SK-N-MC (cell line): ENCODE measurements around the gene CFLAR.
A peak's percentile ranks its signal among the peaks of the same experiment; 100 is the strongest.

Source experiments
- DNase-seq: peaks from one replicate; pipeline ENCODE4 v3.0.0-alpha.2; 2011; ENCODE audit warnings: low read depth, low spot score
- H3K27ac ChIP-seq: fragments of 200-600 bp; sonication (generic); 2 replicates; pipeline ENCODE4 v1.5.1; 2016; ENCODE audit warnings: mixed run types
- H3K36me3 ChIP-seq: fragments of 200-600 bp; sonication (generic); 2 replicates; pipeline ENCODE4 v1.6.1; 2017; ENCODE audit warnings: antibody characterized with exemption, low read length, mixed read lengths; ENCODE audit not compliant: insufficient read depth
- H3K4me3 ChIP-seq: fragments of 200-600 bp; sonication (generic); 2 replicates; pipeline ENCODE4 v1.5.1; 2016
- H3K9ac ChIP-seq: fragments of 200-600 bp; sonication (generic); 2 replicates; pipeline ENCODE4 v1.8.0; 2017; ENCODE audit warnings: mixed run types, mixed read lengths; ENCODE audit not compliant: insufficient read length
- H3K9me3 ChIP-seq: fragments of 200-600 bp; sonication (generic); 2 replicates; pipeline ENCODE4 v1.6.1; 2017; ENCODE audit warnings: low read depth, mild to moderate bottlenecking, antibody characterized with exemption, low read length, moderate library complexity, mixed read lengths
- EZH2 ChIP-seq: fragments of 200-600 bp; sonication (generic); IDR thresholded peaks from one replicate; pipeline ENCODE4 v1.6.1; 2017; ENCODE audit warnings: antibody characterized with exemption
- FOXP2 ChIP-seq: optimal IDR thresholded peaks from 2 replicates; pipeline ENCODE3; 2011; ENCODE audit warnings: mild to moderate bottlenecking, moderate library complexity; ENCODE audit not compliant: insufficient read depth; ENCODE audit errors: extremely low read length, control extremely low read depth
- POLR2AphosphoS5 ChIP-seq: IDR thresholded peaks from 2 replicates; pipeline ENCODE4 v1.6.1; 2012; ENCODE audit warnings: mild to moderate bottlenecking, low read depth, low read length, borderline replicate concordance

Gene CFLAR

DNA sequence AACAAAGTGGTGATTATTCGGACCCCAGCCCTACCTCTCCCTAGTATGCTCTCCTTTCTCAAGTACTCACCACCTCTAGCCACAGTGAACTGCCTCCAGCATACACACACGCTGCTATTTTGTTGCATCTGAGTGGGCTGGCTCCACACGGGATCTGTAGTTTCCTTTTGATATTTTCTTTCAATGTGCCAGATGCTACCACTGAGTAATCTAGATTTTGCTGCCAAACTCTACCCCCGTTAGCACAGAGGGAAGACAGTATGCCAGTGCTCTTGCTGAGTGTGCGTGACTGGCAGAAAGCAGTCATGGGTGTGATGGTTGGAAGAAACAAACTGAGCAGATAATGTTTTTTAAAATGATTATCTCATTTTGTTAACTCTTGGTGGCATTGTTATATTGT lies 11.6 kb downstream of the CFLAR start:
- no peak overlapping the region for H3K9ac ChIP-seq
- H3K36me3 ChIP-seq, result no peaks in the 10 kb centered on the region; the same call in none of the 2 replicates
- no peak for DNase-seq
- peak overlapping the region; percentile 37 for H3K4me3 ChIP-seq
- H3K9me3 ChIP-seq, result no peaks in the 10 kb centered on the region
- no peak for TF ChIP-seq POLR2AphosphoS5
- TF ChIP-seq EZH2, result no peak
- H3K27ac ChIP-seq, result peak overlapping the region; percentile 60

DNA sequence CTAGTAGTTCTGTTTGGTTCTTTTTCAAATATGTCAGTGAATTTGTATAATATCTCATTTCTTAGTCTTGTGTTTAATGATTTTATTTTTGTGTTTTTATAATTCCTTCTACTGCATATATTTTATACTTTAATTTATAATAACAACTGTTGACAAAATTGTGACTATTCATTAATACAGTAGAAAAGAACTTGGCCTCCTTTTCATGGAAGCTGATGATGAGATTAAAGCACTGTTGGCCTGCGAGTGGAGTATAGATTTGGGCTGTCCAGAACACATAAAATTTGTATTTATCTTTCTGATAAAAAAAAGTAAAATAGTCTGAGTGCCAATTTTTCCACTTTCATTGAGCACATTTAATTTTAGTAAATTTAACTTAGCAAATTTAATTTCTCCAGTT lies 12.1 kb downstream of the CFLAR start:
- no peak for DNase-seq
- H3K9ac ChIP-seq, result no peak overlapping the region
- TF ChIP-seq POLR2AphosphoS5 (no peak), FOXP2 (no peak), EZH2 (no peak)
- no peaks in the 10 kb centered on the region for H3K9me3 ChIP-seq
- peaks cover 2% of the 10 kb centered on the region; the same call in 1 of the 2 replicates for H3K36me3 ChIP-seq
- H3K4me3 ChIP-seq, result no peak overlapping the region; the same call in 1 of the 2 replicates
- peak overlapping the region; percentile 60; the same call in 1 of the 2 replicates for H3K27ac ChIP-seq

DNA sequence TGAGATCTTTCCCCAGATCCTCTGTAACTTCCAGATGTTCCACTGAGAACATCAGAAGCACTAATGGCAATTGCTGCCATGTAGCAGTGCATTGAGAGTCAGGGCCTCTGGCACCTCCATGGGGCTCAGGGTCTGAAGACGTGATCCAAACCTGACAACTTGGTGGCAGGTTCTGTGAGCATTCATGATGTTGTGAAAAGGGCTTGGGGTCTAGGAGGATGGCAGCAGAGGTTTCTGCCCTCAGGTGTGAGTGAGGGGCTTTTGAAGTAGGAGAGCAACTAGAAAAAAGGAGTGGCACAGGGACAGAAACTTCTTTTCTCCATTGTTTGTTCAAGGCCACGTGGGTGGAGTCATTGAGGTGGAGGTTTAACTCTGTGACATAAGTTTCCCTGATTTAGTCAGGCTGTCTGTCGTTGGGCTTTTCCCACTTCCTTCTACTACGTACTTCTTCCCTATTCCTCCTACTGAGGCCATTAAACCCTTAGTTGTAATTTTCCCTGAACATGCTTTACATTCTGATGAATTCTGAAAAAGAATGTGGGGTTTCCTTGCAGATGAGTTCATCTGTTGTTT lies 13.1 kb downstream of the CFLAR start:
- TF ChIP-seq POLR2AphosphoS5 (no peak), EZH2 (no peak), FOXP2 (no peak)
- peak overlapping the region; percentile 6; the same call in 1 of the 2 replicates for H3K4me3 ChIP-seq
- peak overlapping the region; percentile 56 for H3K27ac ChIP-seq
- no peaks in the 10 kb centered on the region for H3K9me3 ChIP-seq
- no peak for DNase-seq
- no peak overlapping the region for H3K9ac ChIP-seq
- peaks cover 5% of the 10 kb centered on the region for H3K36me3 ChIP-seq

DNA sequence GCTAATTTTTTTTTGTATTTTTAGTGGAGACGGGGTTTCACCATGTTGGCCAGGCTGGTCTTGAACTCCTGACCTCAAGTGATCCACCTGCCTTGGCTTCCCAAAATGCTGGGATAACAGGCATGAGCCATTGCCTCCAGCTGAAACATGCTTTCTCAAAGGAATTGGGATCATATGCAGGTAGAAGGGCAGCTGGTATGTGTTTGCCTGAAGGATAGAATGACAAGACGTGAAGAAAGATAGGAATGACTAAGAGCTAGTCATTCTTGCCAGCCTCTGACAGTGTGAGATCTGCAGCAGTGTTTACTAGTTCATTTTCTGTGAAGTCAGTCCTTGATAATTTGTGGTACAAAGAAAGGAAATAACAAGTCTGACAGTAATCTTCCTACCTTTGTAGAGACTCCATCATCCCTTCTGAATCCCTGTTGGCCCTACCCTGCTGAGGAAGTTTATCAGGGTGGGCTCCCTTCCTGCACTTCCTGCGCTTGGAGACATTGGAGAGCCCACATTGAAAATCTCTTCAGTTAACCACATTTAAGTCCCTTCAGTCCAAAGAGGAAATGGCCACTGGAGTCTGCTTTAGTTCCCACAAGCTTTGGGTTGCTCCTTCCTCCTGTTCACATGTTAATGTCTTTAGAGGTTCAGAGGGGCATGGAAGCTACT lies 14.7 kb downstream of the CFLAR start:
- H3K27ac ChIP-seq, result no peak overlapping the region
- DNase-seq, result no peak
- H3K4me3 ChIP-seq, result no peak overlapping the region
- no peaks in the 10 kb centered on the region for H3K9me3 ChIP-seq
- H3K36me3 ChIP-seq, result peaks cover 5% of the 10 kb centered on the region
- TF ChIP-seq FOXP2, result no peak
- TF ChIP-seq POLR2AphosphoS5, result no peak
- TF ChIP-seq EZH2, result no peak
- H3K9ac ChIP-seq, result no peak overlapping the region

DNA sequence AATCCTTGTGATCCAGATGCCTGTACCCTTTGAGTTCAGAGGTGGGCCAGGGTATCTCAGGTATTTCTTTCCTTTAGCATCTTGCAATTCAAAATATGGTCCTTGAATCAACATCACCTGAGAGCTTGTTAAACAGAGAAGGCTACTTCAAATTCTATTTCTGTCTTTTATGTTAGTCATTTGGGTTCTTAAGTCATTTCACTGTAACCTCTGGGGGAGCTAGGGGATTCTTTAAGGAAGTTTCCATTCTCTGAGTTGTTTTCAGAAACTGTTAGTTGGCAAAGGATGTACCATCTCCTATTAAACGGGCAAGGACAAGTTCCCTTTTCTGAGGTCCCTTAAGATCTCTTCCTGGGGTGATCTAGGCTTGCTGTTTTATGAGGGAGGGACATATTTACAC lies 16.6 kb downstream of the CFLAR start:
- no peak for TF ChIP-seq FOXP2
- TF ChIP-seq POLR2AphosphoS5, result no peak
- TF ChIP-seq EZH2, result no peak

DNA sequence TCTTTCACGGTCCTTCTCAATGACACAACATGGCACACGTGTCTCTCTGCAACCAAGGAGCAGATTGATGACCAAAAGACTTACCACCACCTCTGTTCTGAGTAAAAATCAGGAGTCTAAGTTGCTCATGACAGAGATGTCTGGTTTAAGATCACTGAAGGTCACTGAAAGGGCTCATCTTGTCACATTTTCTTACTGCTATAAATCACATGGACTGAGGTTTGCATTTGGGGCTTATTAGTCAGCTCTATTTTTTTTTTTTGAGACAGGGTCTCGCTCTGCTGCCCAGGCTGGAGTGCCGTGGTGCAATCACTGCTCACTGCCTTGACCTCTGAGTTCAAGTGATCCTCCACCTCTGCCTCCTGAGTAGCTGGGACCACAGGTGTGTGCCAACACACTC lies 19.4 kb downstream of the CFLAR start:
- Histone ChIP-seq H3K27ac (no peak overlapping the region), H3K4me3 (no peak overlapping the region), H3K36me3 (peaks cover 29% of the 10 kb centered on the region), H3K9ac (no peak overlapping the region), H3K9me3 (no peaks in the 10 kb centered on the region)
- DNase-seq, result no peak
- TF ChIP-seq FOXP2 (no peak), POLR2AphosphoS5 (no peak), EZH2 (no peak)

More for the DNA sequence above, 16.6 kb downstream of the CFLAR start:
- no peak overlapping the region for H3K9ac ChIP-seq
- no peak for DNase-seq
- H3K9me3 ChIP-seq, result no peaks in the 10 kb centered on the region
- peaks cover 18% of the 10 kb centered on the region for H3K36me3 ChIP-seq
- no peak overlapping the region for H3K4me3 ChIP-seq
- H3K27ac ChIP-seq, result no peak overlapping the region

DNA sequence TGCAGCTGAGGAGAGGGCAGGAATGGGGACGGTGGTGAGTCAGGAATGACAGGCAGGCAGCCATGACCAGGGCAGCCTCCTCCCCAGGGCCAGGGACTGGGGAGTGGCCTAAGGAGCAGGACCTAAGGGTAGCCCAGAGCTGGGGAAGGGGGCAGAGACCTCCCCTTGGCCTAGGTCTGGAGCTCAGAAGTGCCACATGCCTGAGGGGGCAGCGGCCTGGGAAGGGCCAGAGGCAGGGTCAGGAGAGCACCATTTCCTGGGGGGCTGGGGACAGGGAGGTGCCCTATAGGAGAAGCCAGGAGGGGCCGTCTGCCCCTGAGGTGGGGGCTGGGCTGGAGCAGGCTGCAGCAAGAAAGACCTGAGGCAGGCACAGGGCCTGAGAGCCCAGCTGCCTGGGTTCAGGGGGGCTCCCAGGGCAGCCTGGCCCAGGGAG lies 20.9 kb downstream of the CFLAR start:
- H3K9ac ChIP-seq, result no peak overlapping the region
- H3K4me3 ChIP-seq, result no peak overlapping the region
- no peaks in the 10 kb centered on the region for H3K9me3 ChIP-seq
- H3K27ac ChIP-seq, result no peak overlapping the region
- peaks cover 29% of the 10 kb centered on the region for H3K36me3 ChIP-seq
- no peak for TF ChIP-seq EZH2
- TF ChIP-seq FOXP2, result no peak
- no peak for TF ChIP-seq POLR2AphosphoS5
- DNase-seq, result no peak

DNA sequence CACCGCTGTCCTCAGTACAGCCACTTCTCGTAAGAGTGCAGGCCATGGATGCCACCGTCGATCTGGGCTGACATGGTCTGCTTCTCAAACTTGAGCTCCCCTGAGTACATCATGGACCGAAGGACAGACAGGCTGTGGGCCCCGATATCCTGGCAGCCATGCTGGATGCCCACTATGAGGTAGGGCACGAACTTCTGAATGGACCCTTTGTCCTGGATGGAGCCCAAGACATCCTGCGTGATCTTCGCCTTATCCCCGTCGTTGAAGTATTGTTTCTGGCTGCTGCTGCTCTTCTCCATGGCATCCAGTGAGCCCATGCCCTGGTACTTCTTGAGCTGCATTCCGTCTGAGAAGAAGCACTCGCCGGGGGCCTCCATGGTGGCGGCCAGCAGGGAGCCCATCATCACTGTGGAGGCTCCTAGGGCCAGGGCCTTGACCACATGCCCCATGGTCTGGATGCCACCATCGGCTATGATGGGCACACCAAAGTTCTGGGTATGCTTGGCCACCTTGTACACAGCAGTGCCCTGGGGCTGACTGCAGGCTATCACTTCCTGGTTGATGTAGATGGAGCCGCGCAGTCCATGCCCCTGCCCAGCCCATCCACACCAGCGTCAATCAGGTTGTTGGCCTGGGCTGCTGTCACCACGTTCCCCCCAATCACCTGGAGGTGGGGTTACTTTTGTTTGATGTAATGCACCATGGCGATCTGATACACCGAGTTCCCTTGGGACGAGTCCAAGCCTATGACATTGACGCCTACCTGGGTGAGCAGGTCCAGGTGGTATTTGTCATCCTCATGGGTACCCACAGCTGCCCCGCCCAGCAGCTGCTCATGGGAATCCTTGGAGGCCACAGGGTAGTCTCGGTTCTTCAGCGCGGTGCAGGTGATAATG lies 21.8 kb downstream of the CFLAR start:
- DNase-seq, result no peak
- Histone ChIP-seq H3K9ac (no peak overlapping the region), H3K36me3 (peaks cover 32% of the 10 kb centered on the region), H3K27ac (no peak overlapping the region), H3K4me3 (no peak overlapping the region), H3K9me3 (no peaks in the 10 kb centered on the region)
- TF ChIP-seq EZH2 (no peak), FOXP2 (no peak), POLR2AphosphoS5 (no peak)
